ENCODE results near the gene CHRM1. TPM values are rescaled to one million over a fixed set of nuclear protein-coding genes. Genes with fewer than 3 reads are reported as not detected.

CHRM1 gene
- polyA plus RNA-seq, 3 donors: not detected

DNA sequence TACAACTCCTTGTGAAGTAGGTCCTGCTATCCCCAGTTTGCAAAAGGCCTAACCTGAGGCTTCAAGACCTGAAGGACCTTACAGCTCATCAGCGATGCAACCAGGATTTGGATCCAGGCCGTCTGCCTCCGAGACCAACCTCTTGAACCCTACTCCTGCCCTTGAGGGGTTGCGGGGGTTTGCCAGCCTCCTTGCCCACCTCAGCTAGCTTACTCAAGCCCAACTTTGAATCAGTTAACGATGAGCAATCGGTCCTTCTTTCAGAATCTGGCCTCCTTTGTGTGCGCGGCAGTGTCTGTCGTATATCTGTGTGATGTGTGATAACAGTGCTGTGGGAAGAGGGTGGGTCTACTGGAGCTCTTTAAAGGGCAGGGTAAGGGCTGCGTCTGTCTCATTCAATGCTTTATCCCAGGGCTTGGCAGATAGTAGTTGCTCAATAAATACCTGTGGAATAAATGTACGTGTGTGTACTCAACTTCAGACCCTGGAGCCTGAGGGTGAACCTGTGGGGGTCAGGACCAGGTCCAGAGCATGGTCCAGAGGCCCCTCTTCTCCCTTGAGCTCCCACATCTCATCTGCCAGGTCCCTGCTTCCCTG lies 3.2 kb downstream of the CHRM1 start:
- H3K9me3 Mint-ChIP-seq: peaks cover 0 to 5% (median 0%) of the 10 kb centered on the region in 7 donors
- TF ChIP-seq, protein P1, sequence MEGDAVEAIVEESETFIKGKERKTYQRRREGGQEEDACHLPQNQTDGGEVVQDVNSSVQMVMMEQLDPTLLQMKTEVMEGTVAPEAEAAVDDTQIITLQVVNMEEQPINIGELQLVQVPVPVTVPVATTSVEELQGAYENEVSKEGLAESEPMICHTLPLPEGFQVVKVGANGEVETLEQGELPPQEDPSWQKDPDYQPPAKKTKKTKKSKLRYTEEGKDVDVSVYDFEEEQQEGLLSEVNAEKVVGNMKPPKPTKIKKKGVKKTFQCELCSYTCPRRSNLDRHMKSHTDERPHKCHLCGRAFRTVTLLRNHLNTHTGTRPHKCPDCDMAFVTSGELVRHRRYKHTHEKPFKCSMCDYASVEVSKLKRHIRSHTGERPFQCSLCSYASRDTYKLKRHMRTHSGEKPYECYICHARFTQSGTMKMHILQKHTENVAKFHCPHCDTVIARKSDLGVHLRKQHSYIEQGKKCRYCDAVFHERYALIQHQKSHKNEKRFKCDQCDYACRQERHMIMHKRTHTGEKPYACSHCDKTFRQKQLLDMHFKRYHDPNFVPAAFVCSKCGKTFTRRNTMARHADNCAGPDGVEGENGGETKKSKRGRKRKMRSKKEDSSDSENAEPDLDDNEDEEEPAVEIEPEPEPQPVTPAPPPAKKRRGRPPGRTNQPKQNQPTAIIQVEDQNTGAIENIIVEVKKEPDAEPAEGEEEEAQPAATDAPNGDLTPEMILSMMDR (IDR thresholded peaks at IDR 0.05): no peak
- intact Hi-C loops (cut with micrococcal nuclease): no loop called here
- H3K27ac Mint-ChIP-seq: no peak overlapping the region
- H3K27me3 Mint-ChIP-seq (ENCODE audit: low read depth in 3 of 3): peaks cover 29 to 41% (median 32%) of the 10 kb centered on the region in 3 donors
- WGBS (ENCODE audit: insufficient coverage): 95% methylated on average over 8 of the region's 11 CpGs
- no peaks in the 10 kb centered on the region for H3K9me3 ChIP-seq (replicated peaks in 1 of 2; ENCODE audit: control insufficient read depth in 1 of 2, insufficient read depth in 1 of 2, low read length in 2 of 2)
- H3K4me3 ChIP-seq (replicated peaks in 1 of 3; ENCODE audit: low read depth in 2 of 3, low read length in 3 of 3): no peak overlapping the region
- no peak for DNase-seq
- H3K4me2 ChIP-seq (replicated peaks; ENCODE audit: extremely low read depth, low read length, poor library complexity, severe bottlenecking): no peak overlapping the region
- H3K27ac ChIP-seq (ENCODE audit: low read depth in 1 of 2, low read length in 2 of 2): no peak overlapping the region
- H3K79me2 ChIP-seq (ENCODE audit: insufficient read depth, low read length): no peaks in the 10 kb centered on the region
- peaks cover 3 to 13% of the 10 kb centered on the region in 2 donors for H3K27me3 ChIP-seq (ENCODE audit: control insufficient read depth in 2 of 2, insufficient read depth in 2 of 2, low read length in 2 of 2)
- H3K36me3 ChIP-seq (replicated peaks in 1 of 2; ENCODE audit: control insufficient read depth in 1 of 2, insufficient read depth in 2 of 2, low read length in 2 of 2): no peaks in the 10 kb centered on the region
- H4K20me1 ChIP-seq (ENCODE audit: insufficient read depth, low read length): no peaks in the 10 kb centered on the region
- H3K4me1 ChIP-seq (ENCODE audit: control insufficient read depth in 1 of 2, insufficient read depth in 2 of 2, low read length in 2 of 2): no peaks in the 10 kb centered on the region
- no peaks in the 10 kb centered on the region for H3K36me3 Mint-ChIP-seq
- H3K4me3 Mint-ChIP-seq: no peak overlapping the region
- no peaks in the 10 kb centered on the region for H3K4me1 Mint-ChIP-seq
- H2AFZ ChIP-seq (ENCODE audit: insufficient read depth, low read depth, low read length, poor library complexity, severe bottlenecking): no peak overlapping the region
- H3K9ac ChIP-seq (ENCODE audit: insufficient read depth, low read length, poor library complexity, severe bottlenecking): no peak overlapping the region

DNA sequence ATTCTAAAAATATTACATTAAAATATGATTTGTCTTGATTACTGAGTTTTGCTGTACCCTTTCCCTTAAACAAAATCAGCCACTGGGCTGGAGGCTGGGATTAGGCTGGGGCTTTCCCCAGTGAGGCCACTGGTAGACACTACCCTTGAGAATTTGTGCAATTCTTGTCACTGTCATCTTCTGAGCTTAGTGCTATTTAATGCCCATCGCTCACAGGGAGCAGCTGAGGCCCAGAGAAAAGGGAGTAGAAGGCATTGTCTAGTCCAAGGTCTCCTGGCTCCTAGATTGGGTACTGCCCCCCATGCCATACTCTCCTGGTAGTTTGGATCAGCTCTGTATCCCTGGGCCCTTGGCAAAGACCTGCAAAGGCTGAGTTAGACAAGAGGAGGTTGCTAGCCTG lies 6.7 kb downstream of the CHRM1 start:
- Histone ChIP-seq H3K9me3 (replicated peaks in 1 of 2; ENCODE audit: control insufficient read depth in 1 of 2, insufficient read depth in 1 of 2, low read length in 2 of 2) (no peaks in the 10 kb centered on the region), H3K9ac (ENCODE audit: insufficient read depth, low read length, poor library complexity, severe bottlenecking) (no peak overlapping the region), H3K4me3 (replicated peaks in 1 of 3; ENCODE audit: low read depth in 2 of 3, low read length in 3 of 3) (no peak overlapping the region), H4K20me1 (ENCODE audit: insufficient read depth, low read length) (no peaks in the 10 kb centered on the region), H3K27me3 (ENCODE audit: control insufficient read depth in 2 of 2, insufficient read depth in 2 of 2, low read length in 2 of 2) (no peaks in the 10 kb centered on the region), H2AFZ (ENCODE audit: insufficient read depth, low read depth, low read length, poor library complexity, severe bottlenecking) (no peak overlapping the region), H3K4me1 (ENCODE audit: control insufficient read depth in 1 of 2, insufficient read depth in 2 of 2, low read length in 2 of 2) (no peaks in the 10 kb centered on the region), H3K79me2 (ENCODE audit: insufficient read depth, low read length) (no peaks in the 10 kb centered on the region), H3K36me3 (replicated peaks in 1 of 2; ENCODE audit: control insufficient read depth in 1 of 2, insufficient read depth in 2 of 2, low read length in 2 of 2) (no peaks in the 10 kb centered on the region), H3K27ac (ENCODE audit: low read depth in 1 of 2, low read length in 2 of 2) (no peak overlapping the region), H3K4me2 (replicated peaks; ENCODE audit: extremely low read depth, low read length, poor library complexity, severe bottlenecking) (no peak overlapping the region)
- no peaks in the 10 kb centered on the region for H3K36me3 Mint-ChIP-seq
- no CpG with 5 or more reads among the region's 1 CpG for WGBS (ENCODE audit: insufficient coverage)
- no peak overlapping the region for H3K27ac Mint-ChIP-seq
- no peaks in the 10 kb centered on the region for H3K9me3 Mint-ChIP-seq
- intact Hi-C loops (cut with micrococcal nuclease): no loop called here
- no peak for DNase-seq
- no peak overlapping the region for H3K4me3 Mint-ChIP-seq
- peaks cover 3 to 15% (median 13%) of the 10 kb centered on the region in 3 donors for H3K27me3 Mint-ChIP-seq (ENCODE audit: low read depth in 3 of 3)
- TF ChIP-seq, protein P1 (IDR thresholded peaks at IDR 0.05): no peak
- no peaks in the 10 kb centered on the region for H3K4me1 Mint-ChIP-seq

Measured in CD14-positive monocyte (primary cell).